Measurements from ENCODE around the gene SLC35G3.

DNA sequence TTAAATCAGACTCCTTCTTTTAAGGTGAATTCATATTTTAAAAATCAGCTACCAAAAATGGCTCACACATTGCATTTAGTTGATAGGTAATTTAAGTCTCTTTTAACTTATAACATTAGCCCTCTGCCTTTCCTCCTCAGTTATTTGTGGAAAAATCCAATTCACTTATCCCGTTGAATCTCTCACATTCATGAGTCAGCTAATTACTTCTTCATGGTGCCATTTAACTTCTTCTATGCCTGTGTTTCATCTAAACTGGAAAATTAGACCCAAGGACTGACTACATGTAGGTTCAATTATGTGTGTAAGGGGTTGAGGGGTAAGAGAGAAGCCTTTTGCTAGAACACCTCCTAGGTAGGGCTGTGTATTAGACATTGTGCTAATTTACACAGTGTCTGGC, 30.2 kb upstream of the SLC35G3 start:
- TF ChIP-seq CTCF (IDR thresholded peaks at IDR 0.05; ENCODE audit: insufficient read depth, low read length) (no peak), REST (IDR thresholded peaks at IDR 0.05; ENCODE audit: insufficient replicate concordance, low read depth) (no peak), GABPA (IDR thresholded peaks at IDR 0.05; ENCODE audit: low read depth) (no peak), POLR2AphosphoS5 (IDR thresholded peaks at IDR 0.05; ENCODE audit: low read depth) (no peak), SPI1 (IDR thresholded peaks at IDR 0.05; ENCODE audit: borderline replicate concordance, low read depth) (no peak)

Data from HL-60 (cell line).